ENCODE results near the gene MRPL48.

The MRPL48 gene

DNA sequence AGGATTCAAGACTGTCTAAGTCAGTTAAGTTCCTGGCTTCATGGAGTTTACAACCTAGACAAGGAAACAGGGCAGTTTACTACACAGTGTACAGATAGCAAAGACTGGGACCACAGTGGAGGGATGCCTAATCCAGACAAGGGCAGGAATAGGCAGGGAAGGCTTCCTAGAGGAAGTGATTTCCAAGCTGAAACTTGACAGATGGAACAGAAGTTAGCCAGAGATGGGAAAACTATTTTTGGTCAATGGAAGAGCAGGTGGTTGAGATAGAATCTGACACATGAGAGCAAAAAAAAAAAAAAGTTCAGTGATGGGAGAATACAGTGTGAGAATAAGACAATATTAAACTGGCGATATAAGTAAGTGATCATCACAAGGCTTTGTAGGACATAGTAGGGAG, 87.7 kb downstream of the MRPL48 start:
- Histone ChIP-seq H4K20me1 (ENCODE audit: low read depth, low read length) (no peaks in the 10 kb centered on the region), H3K79me2 (ENCODE audit: insufficient read depth, low read length) (peaks cover 40% of the 10 kb centered on the region), H3K36me3 (ENCODE audit: low read length) (0 out of 2 replicates have a peak, but pooled peaks cover 4% of the 10 kb centered on the region), H3K4me3 (ENCODE audit: insufficient read depth, low read length, poor library complexity, severe bottlenecking) (peak overlapping the region; percentile 92), H3K27ac (ENCODE audit: low read depth, low read length) (no peak overlapping the region), H3F3A (ENCODE audit: insufficient read depth) (peaks cover 7% of the 10 kb centered on the region), H3K4me2 (ENCODE audit: low read depth, low read length, poor library complexity, severe bottlenecking) (peak overlapping the region; percentile 74), H3K9ac (ENCODE audit: low read length) (peak overlapping the region; percentile 88), H2AFZ (ENCODE audit: low read depth, low read length, severe bottlenecking) (no peak overlapping the region), H3K27me3 (ENCODE audit: low read length) (no peaks in the 10 kb centered on the region), H3K9me2 (replicated peaks; ENCODE audit: insufficient read depth, low read length) (no peaks in the 10 kb centered on the region), H3K9me3 (ENCODE audit: insufficient read depth, low read length) (no peaks in the 10 kb centered on the region)
- TF ChIP-seq, protein P1, sequence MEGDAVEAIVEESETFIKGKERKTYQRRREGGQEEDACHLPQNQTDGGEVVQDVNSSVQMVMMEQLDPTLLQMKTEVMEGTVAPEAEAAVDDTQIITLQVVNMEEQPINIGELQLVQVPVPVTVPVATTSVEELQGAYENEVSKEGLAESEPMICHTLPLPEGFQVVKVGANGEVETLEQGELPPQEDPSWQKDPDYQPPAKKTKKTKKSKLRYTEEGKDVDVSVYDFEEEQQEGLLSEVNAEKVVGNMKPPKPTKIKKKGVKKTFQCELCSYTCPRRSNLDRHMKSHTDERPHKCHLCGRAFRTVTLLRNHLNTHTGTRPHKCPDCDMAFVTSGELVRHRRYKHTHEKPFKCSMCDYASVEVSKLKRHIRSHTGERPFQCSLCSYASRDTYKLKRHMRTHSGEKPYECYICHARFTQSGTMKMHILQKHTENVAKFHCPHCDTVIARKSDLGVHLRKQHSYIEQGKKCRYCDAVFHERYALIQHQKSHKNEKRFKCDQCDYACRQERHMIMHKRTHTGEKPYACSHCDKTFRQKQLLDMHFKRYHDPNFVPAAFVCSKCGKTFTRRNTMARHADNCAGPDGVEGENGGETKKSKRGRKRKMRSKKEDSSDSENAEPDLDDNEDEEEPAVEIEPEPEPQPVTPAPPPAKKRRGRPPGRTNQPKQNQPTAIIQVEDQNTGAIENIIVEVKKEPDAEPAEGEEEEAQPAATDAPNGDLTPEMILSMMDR (IDR thresholded peaks at IDR 0.05; ENCODE audit: insufficient read depth, low read length, poor library complexity, severe bottlenecking): no peak
- no peak for TF ChIP-seq EZH2phosphoT487 (conservative IDR thresholded peaks at IDR 0.05; ENCODE audit: low read length)

DNA sequence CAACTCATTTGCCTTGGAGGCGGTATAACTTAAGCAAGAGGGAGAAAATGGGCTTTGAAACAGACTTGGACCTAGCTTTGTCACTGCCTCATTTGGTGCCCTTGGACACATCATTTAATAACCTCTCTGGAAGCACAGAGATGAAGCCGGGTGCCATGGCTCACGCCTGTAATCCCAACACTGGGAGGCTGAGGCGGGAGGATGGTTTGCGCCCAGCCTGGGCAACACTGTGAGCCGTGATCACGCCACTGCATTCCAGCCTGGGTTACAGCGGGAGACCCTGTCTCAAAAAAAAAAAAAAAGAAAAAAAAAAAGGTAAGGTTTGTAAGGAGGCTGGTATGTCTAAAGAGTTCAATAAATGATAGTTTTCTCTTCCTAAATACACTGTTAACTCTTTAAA, 88.2 kb downstream of the MRPL48 start:
- 0 out of 2 replicates have a peak, but pooled peaks cover 4% of the 10 kb centered on the region for H3K36me3 ChIP-seq (ENCODE audit: low read length)
- H3F3A ChIP-seq (ENCODE audit: insufficient read depth): peaks cover 4% of the 10 kb centered on the region; the same call in 1 of the 2 replicates
- H3K4me3 ChIP-seq (ENCODE audit: insufficient read depth, low read length, poor library complexity, severe bottlenecking): peak overlapping the region; percentile 92
- peak overlapping the region; percentile 79 for H3K27ac ChIP-seq (ENCODE audit: low read depth, low read length)
- no peaks in the 10 kb centered on the region for H3K9me3 ChIP-seq (ENCODE audit: insufficient read depth, low read length)
- H3K27me3 ChIP-seq (ENCODE audit: low read length): no peaks in the 10 kb centered on the region
- peaks cover 40% of the 10 kb centered on the region for H3K79me2 ChIP-seq (ENCODE audit: insufficient read depth, low read length)
- H3K4me2 ChIP-seq (ENCODE audit: low read depth, low read length, poor library complexity, severe bottlenecking): peak overlapping the region; percentile 74
- no peaks in the 10 kb centered on the region for H3K9me2 ChIP-seq (replicated peaks; ENCODE audit: insufficient read depth, low read length)
- TF ChIP-seq EZH2phosphoT487 (conservative IDR thresholded peaks at IDR 0.05; ENCODE audit: low read length): no peak
- TF ChIP-seq, protein P1 (IDR thresholded peaks at IDR 0.05; ENCODE audit: insufficient read depth, low read length, poor library complexity, severe bottlenecking): no peak
- H4K20me1 ChIP-seq (ENCODE audit: low read depth, low read length): no peaks in the 10 kb centered on the region
- no peak overlapping the region for H2AFZ ChIP-seq (ENCODE audit: low read depth, low read length, severe bottlenecking)
- H3K9ac ChIP-seq (ENCODE audit: low read length): peak overlapping the region; percentile 88

DNA sequence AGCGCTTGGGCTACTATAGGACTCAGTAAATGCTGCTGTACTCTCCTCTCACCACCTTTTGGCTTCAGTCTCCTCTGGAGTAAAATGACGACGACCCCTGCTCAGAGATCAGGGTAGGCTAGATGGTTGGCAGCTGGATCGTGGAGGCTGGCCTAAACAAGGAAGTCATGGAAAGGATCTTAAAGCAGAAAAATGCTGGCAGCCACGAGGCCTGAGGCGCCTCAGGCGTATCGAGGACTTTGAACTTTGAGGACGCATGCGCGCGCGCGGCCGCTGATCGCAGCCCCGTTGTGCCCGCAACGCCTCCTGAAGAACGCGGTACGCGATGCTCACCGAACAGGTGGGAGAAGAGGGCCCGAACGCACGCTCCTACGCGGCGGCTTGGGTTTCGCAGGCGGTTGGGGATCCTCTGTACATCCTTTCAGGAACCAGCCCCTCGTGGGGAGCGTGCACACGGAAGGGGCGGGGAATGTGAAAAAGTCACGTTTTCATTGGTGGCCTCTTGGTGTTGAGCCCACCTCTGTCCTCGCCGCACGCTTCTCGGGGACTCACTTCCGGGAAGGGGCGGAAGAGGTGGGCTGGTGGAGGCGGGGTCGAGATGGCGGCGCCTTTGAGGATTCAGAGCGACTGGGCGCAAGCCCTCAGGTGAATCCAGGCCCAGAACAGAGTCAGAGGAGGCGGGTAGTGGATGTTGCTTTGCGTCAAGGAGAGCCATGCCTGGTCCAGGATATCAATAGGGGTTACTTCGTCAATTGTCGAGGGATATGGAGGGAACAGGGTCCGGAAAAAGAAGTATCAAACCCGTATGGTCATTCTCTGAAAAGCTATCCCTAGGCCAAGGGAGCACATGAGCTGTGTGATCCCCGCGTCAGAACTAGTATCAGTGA, 89.0 kb downstream of the MRPL48 start, which contains the start of the genes COA4 and PAAF1:
COA4 (minus strand) TSS at position 423 of the 887 bp plus-strand sequence. CDS start 3,468 bp downstream, outside the sequence.
PAAF1 (plus strand) TSS at position 576 of the 887 bp plus-strand sequence; CDS start at position 599, 23 bp downstream.
- H3K36me3 ChIP-seq (ENCODE audit: low read length): 0 out of 2 replicates have a peak, but pooled peaks cover 4% of the 10 kb centered on the region
- no peak for TF ChIP-seq EZH2phosphoT487 (conservative IDR thresholded peaks at IDR 0.05; ENCODE audit: low read length)
- TF ChIP-seq, protein P1 (IDR thresholded peaks at IDR 0.05; ENCODE audit: insufficient read depth, low read length, poor library complexity, severe bottlenecking): no peak
- H3F3A ChIP-seq (ENCODE audit: insufficient read depth): peaks cover 4% of the 10 kb centered on the region; the same call in 1 of the 2 replicates
- H3K9me3 ChIP-seq (ENCODE audit: insufficient read depth, low read length): no peaks in the 10 kb centered on the region
- H3K9ac ChIP-seq (ENCODE audit: low read length): peak within 1 kb of the TSS; percentile 88
- peak within 1 kb of the TSS; percentile 92 for H3K4me3 ChIP-seq (ENCODE audit: insufficient read depth, low read length, poor library complexity, severe bottlenecking)
- peak within 1 kb of the TSS; percentile 79 for H3K27ac ChIP-seq (ENCODE audit: low read depth, low read length)
- H3K79me2 ChIP-seq (ENCODE audit: insufficient read depth, low read length): peaks cover 40% of the 10 kb centered on the region
- H3K4me2 ChIP-seq (ENCODE audit: low read depth, low read length, poor library complexity, severe bottlenecking): peak within 1 kb of the TSS; percentile 74
- H3K9me2 ChIP-seq (replicated peaks; ENCODE audit: insufficient read depth, low read length): no peaks in the 10 kb centered on the region
- no peaks in the 10 kb centered on the region for H3K27me3 ChIP-seq (ENCODE audit: low read length)
- H4K20me1 ChIP-seq (ENCODE audit: low read depth, low read length): no peaks in the 10 kb centered on the region
- H2AFZ ChIP-seq (ENCODE audit: low read depth, low read length, severe bottlenecking): peak within 1 kb of the TSS; percentile 58
